NT2/D1 (cell line): ENCODE measurements around the gene SP4.

Experiments used
- YY1 ChIP-seq: IDR thresholded peaks from 2 replicates; pipeline ENCODE4 v1.6.1; 2011; ENCODE audit not compliant: insufficient read length, insufficient read depth
- ZNF274 ChIP-seq: IDR thresholded peaks from 2 replicates; pipeline ENCODE4 v1.6.1; 2011; ENCODE audit warnings: mild to moderate bottlenecking, low read depth, low read length

- TF ChIP-seq YY1 (no peak), ZNF274 (no peak)
Observed at GRCh38 chr7:21414795-21415393, 13.0 kb upstream of the SP4 start.
